GM12878 (cell line): Measurements from ENCODE around the gene PML. TPM values are rescaled to one million over a fixed set of nuclear protein-coding genes. Genes with fewer than 3 reads are reported as not detected.

Experiments
- ATAC-seq: fragments of 200-7000 bp; cut with Tn5 transposase; 3 replicates; pipeline ENCODE4 v1.9.1; 2020; ENCODE audit warnings: mild to moderate bottlenecking, moderate library complexity
- BruUV-seq: library from RNA; stranded (reverse); fragments of 400-500 nt; replicated peaks from 2 replicates; lab custom pipeline; 2021; lab: Mats Ljungman, UMichigan
- CTCF ChIA-PET: fragments of 300-600 bp; sonication (Branson Sonifier 250); formaldehyde crosslinking; extraction: SDS; loops from one replicate; lab custom pipeline; 2021; ENCODE audit warnings: inconsistent platforms; lab: Yijun Ruan, JAX
- POLR2A ChIA-PET: fragments of 350-600 bp; formaldehyde crosslinking; extraction: SDS; loops from one replicate; lab custom pipeline; 2021; ENCODE audit warnings: inconsistent platforms; lab: Charles Lee
- RAD21 ChIA-PET: fragments of 300-600 bp; sonication (Branson Sonifier 250); formaldehyde crosslinking; loops from one replicate; lab custom pipeline; 2023; ENCODE audit warnings: antibody characterized with exemption; ENCODE audit not compliant: unreplicated experiment; lab: Charles Lee
- SMC1A ChIA-PET: fragments of 300-600 bp; sonication (Branson Sonifier 250); formaldehyde crosslinking; loops from one replicate; lab custom pipeline; 2023; ENCODE audit not compliant: unreplicated experiment, uncharacterized antibody; lab: Charles Lee
- DNase-seq: peaks from one replicate; pipeline ENCODE4 v3.0.0-alpha.2; 2011; ENCODE audit warnings: low read depth, low spot score
- FAIRE-seq: peaks from 3 replicates; lab custom pipeline; 2011; peaks lifted over from hg19 to GRCh38; lab: Jason Lieb, UNC
- H2AFZ ChIP-seq: 2 replicates; pipeline ENCODE4 v1.6.0; 2011; ENCODE audit warnings: low read depth, low read length, control low read depth; ENCODE audit not compliant: control insufficient read depth
- H3K27ac ChIP-seq: 2 replicates; pipeline ENCODE4 v1.5.1; 2011; ENCODE audit warnings: control low read depth; ENCODE audit not compliant: control insufficient read depth, insufficient read depth
- H3K27me3 ChIP-seq, 2 experiments: replicated peaks in 1 of 2; 2 replicates each; pipeline versions ENCODE4 v1.6.0 to v1.6.1; 2011; ENCODE audit warnings: low read length in 1 of 2; ENCODE audit not compliant: control insufficient read depth in 2 of 2, insufficient read depth in 2 of 2
- H3K36me3 ChIP-seq, 2 experiments: 2 replicates each; pipeline ENCODE4 v1.5.1; 2011; ENCODE audit warnings: low read length in 1 of 2; ENCODE audit not compliant: control insufficient read depth in 2 of 2, insufficient read depth in 2 of 2
- H3K4me1 ChIP-seq: 2 replicates; pipeline ENCODE4 v1.6.1; 2011; ENCODE audit warnings: mild to moderate bottlenecking, low read length, moderate library complexity, mixed read lengths; ENCODE audit not compliant: control insufficient read depth, insufficient read depth
- H3K4me2 ChIP-seq: 2 replicates; pipeline ENCODE4 v1.6.0; 2011; ENCODE audit warnings: control low read depth; ENCODE audit not compliant: control insufficient read depth, insufficient read depth
- H3K4me3 ChIP-seq: fragments of 200-600 bp; sonication (generic); 2 replicates; pipeline ENCODE4 v1.5.1; 2016
- H3K79me2 ChIP-seq: 2 replicates; pipeline ENCODE4 v1.6.0; 2011; ENCODE audit warnings: low read length; ENCODE audit not compliant: control insufficient read depth, insufficient read depth
- H3K9ac ChIP-seq: 2 replicates; pipeline ENCODE4 v1.8.0; 2011; ENCODE audit warnings: low read length, control low read depth, mixed read lengths; ENCODE audit not compliant: control insufficient read depth, insufficient read depth
- H3K9me3 ChIP-seq: replicated peaks from 3 replicates; pipeline ENCODE4 v1.5.1; 2011; ENCODE audit warnings: mild to moderate bottlenecking, low read length; ENCODE audit not compliant: control insufficient read depth, insufficient read depth
- H4K20me1 ChIP-seq: 2 replicates; pipeline ENCODE4 v1.6.0; 2011; ENCODE audit not compliant: control insufficient read depth, insufficient read depth
- CTCF ChIP-seq, 3 experiments: IDR thresholded peaks in 2 of 3; conservative IDR thresholded peaks in 1 of 3; 2 replicates each; pipeline ENCODE4 v1.5.1; 2011; ENCODE audit warnings: low read depth in 3 of 3, low read length in 3 of 3, mild to moderate bottlenecking in 3 of 3, control low read depth in 2 of 3, moderate library complexity in 2 of 3, inconsistent platforms in 1 of 3, mixed read lengths in 1 of 3; ENCODE audit not compliant: control insufficient read depth in 2 of 3, insufficient read depth in 1 of 3; ENCODE audit errors: extremely low read depth in 1 of 3
- MEF2A ChIP-seq: IDR thresholded peaks from 2 replicates; pipeline ENCODE4 v1.6.1; 2011; ENCODE audit warnings: low read depth, mild to moderate bottlenecking, low read length, moderate library complexity; ENCODE audit not compliant: insufficient read depth
- MTA3 ChIP-seq: IDR thresholded peaks from 2 replicates; pipeline ENCODE4 v1.6.1; 2012; ENCODE audit warnings: low read length, inconsistent platforms, borderline replicate concordance
- NFYB ChIP-seq: IDR thresholded peaks from 2 replicates; pipeline ENCODE4 v1.6.1; 2011; ENCODE audit warnings: low read depth, mild to moderate bottlenecking, low read length, improper control_type of control experiment, moderate library complexity; ENCODE audit not compliant: insufficient read depth
- POLR2A ChIP-seq: IDR thresholded peaks from 2 replicates; pipeline ENCODE4 v1.6.1; 2011; ENCODE audit warnings: low read depth, mild to moderate bottlenecking, low read length
- SMAD5 ChIP-seq: IDR thresholded peaks from 2 replicates; pipeline ENCODE4 v1.6.1; 2016; ENCODE audit warnings: antibody characterized with exemption, low read depth
- ZBED1 ChIP-seq: IDR thresholded peaks from 2 replicates; pipeline ENCODE4 v1.6.1; 2016; ENCODE audit warnings: borderline replicate concordance
- ZBTB11 ChIP-seq: fragments of 450-650 bp; formaldehyde crosslinking; IDR thresholded peaks from 2 replicates; pipeline ENCODE4 v1.5.0; 2022; ENCODE audit warnings: mild to moderate bottlenecking, missing genetic modification characterization
- ZSCAN29 ChIP-seq: fragments of 450-650 bp; IDR thresholded peaks from 2 replicates; pipeline ENCODE4 v1.6.1; 2017; ENCODE audit warnings: mild to moderate bottlenecking, moderate library complexity
- WGBS: methylation state at CpG from one replicate; pipeline ENCODE4 v1.1.6; 2016; ENCODE audit warnings: low lambda C conversion rate; ENCODE audit not compliant: insufficient replicate concordance, insufficient coverage; ENCODE audit errors: missing lambda C conversion rate; 5-methylcytosine and 5-hydroxymethylcytosine counted together
- in situ Hi-C: fragments of 300-500 bp; cut with MboI; formaldehyde crosslinking; loops from 9 replicates; pipeline ENCODE4 v1.14.3; 2018; ENCODE audit warnings: mixed read lengths
- intact Hi-C: fragments of 100-400 bp; cut with micrococcal nuclease; formaldehyde crosslinking; loops from one replicate; pipeline ENCODE4 v1.14.2; 2022; ENCODE audit not compliant: unreplicated experiment
- polyA plus RNA-seq, 11 experiments: library from polyadenylated mRNA; depleted of rRNA in 4 of 11; unstranded in 6 of 11; stranded (reverse) in 5 of 11; fragments of >200 nt; fragmentation: Nextera tagmentation in 4 of 11; fragmentation: Illumina TruSeq in 1 of 11; extraction: Ambion mirVana in 4 of 11; extraction: Trizol in 1 of 11; gene quantifications; 1 replicate in 1 of 11; 2 replicates in 10 of 11; pipeline versions ENCODE4 v1.2.1 to v1.2.3, GENCODE V29; 2011 to 2016; ENCODE audit warnings: inconsistent platforms in 2 of 11, missing spikeins in 2 of 11, low read depth in 1 of 11
- total RNA-seq, 4 experiments: library from RNA; depleted of rRNA in 3 of 4; stranded (reverse); fragments of >200 nt in 3 of 4; fragmentation: Illumina TruSeq in 1 of 4; extraction: Trizol in 1 of 4; gene quantifications; 2 replicates each; pipeline versions ENCODE4 v1.2.1 to v1.2.3, GENCODE V29; 2013 to 2021

PML gene
- total and polyA plus RNA-seq, 10 of the 15 experiments (the other 5 are each of a cell fraction or from before 2014, with no cell fraction given): 8.5 to 95.5 (median 30.8) TPM

DNA sequence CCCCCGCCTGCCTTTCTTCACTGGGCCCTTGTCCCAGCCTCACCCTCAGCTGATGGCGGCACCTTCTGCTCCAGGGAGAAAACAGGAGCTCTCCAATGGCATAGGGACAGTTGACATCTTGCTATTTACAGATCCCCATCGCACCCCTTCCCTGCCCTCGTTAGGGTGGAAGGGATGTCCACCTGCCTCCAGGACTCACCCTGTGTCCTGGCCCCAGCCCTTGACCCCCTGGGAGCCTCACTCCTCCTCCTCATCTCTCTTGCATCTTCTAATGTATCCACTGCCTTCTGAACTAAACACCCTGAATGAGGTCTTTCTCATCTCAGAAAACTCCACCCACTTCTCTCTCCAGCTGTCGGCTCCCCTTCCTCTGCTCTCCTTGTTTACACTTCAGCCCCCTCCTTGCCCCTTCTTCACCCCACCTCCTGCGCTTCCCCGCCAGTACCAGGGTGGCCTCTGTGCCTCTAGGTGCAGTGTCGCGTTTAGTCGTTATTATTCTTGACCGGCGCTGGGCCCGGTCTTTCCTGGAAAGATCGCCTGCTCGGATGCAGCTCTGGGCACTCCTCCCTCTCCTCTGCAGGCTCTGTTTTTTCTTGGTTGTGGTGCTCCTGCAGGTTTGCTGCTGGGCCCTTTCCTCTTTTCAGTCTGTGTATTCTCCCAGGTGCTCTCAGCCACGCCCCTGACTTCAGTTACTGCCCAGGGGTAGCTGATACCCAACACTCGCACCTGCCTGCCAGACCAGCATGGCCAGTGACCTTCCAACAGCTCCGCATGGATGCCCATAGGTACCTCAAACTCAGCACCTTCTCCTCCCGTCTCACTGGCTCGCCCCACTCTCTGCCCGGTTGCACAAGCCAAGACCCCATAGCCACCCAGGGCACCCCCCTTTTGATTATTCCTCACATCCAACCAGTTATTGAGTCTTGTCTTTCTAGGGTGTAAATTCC lies 42.9 kb downstream of the PML start:
- RAD21 ChIA-PET: interaction anchor here (1.4 to 5.5 kb wide), 2 partner anchors 43 to 64 kb away, joined by 3 to 28 read pairs; partner anchors contain the start of gene PML
- Histone ChIP-seq H3K4me3 (no peak overlapping the region), H3K9me3 (no peaks in the 10 kb centered on the region), H3K27me3 (no peaks in the 10 kb centered on the region), H3K79me2 (no peaks in the 10 kb centered on the region), H3K36me3 (peaks cover 29% of the 10 kb centered on the region in 2 experiments), H3K27ac (no peak overlapping the region), H4K20me1 (no peaks in the 10 kb centered on the region; the same call in 1 of the 2 replicates), H3K9ac (no peak overlapping the region), H3K4me1 (no peaks in the 10 kb centered on the region), H3K4me2 (no peak overlapping the region), H2AFZ (no peak overlapping the region)
- no peak for ATAC-seq
- 95% methylated on average over 21 of the region's 21 CpGs for WGBS
- FAIRE-seq: no peak
- POLR2A ChIA-PET: interaction anchor here (0.6 kb wide), 2 partner anchors 38 to 62 kb away, joined by 3 to 4 read pairs; no protein-coding TSS in a partner anchor
- in situ Hi-C loops: no loop called here
- DNase-seq: no peak
- SMC1A ChIA-PET: interaction anchor here (0.8 to 1.1 kb wide), 2 partner anchors 12 to 43 kb away, joined by 3 read pairs; partner anchors contain the start of gene PML
- CTCF ChIA-PET: interaction anchor here (0.6 to 5.1 kb wide), 9 partner anchors 11 to 73 kb away, joined by 3 to 30 read pairs (median 5); no protein-coding TSS in a partner anchor
- peak; percentile 20; the same call in 1 of the 2 replicates for TF ChIP-seq POLR2A
- TF ChIP-seq ZSCAN29: no peak
- TF ChIP-seq CTCF (IDR thresholded peaks at IDR 0.05 in 2 of 3, conservative IDR thresholded peaks at IDR 0.05 in 1 of 3; ENCODE audit: control insufficient read depth in 2 of 3, extremely low read depth in 1 of 3, insufficient read depth in 1 of 3, low read depth in 3 of 3, low read length in 3 of 3): 0 out of 6 replicates have a peak, but pooled peaks of 1 of the 3 experiments have one; percentile 3
- no peak for TF ChIP-seq MEF2A
- TF ChIP-seq SMAD5: no peak
- no peak for TF ChIP-seq MTA3
- TF ChIP-seq ZBED1: no peak
- TF ChIP-seq NFYB: no peak
- no peak for TF ChIP-seq ZBTB11 (CRISPR knock-in tag)
- intact Hi-C loops: no loop called here
- no TSS peak for BruUV-seq
